K562 treated with DMSO at 1 percent for 12 hours (cell line): ENCODE results near the gene NDUFA1. TPM values are rescaled to one million over a fixed set of nuclear protein-coding genes. Genes with fewer than 3 reads are reported as not detected.

Source experiments
- total RNA-seq: library from RNA; unstranded; fragments of 300-600 nt; gene quantifications from 2 replicates; pipeline ENCODE4 v1.2.3, GENCODE V29; 2022; ENCODE audit not compliant: insufficient read depth

NDUFA1 gene
- total RNA-seq, result 79.6 and 115 TPM in 2 replicates

GRCh38 chrX:119871599-119872395 is at the start of gene NDUFA1, which contains the start of gene RNF113A:
Gene NDUFA1 (plus strand): TSS chrX:119871832. CDS start chrX:119871912, 80 bp downstream.
Gene RNF113A (minus strand): TSS chrX:119871733. CDS start chrX:119871613, 120 bp downstream.

DNA sequence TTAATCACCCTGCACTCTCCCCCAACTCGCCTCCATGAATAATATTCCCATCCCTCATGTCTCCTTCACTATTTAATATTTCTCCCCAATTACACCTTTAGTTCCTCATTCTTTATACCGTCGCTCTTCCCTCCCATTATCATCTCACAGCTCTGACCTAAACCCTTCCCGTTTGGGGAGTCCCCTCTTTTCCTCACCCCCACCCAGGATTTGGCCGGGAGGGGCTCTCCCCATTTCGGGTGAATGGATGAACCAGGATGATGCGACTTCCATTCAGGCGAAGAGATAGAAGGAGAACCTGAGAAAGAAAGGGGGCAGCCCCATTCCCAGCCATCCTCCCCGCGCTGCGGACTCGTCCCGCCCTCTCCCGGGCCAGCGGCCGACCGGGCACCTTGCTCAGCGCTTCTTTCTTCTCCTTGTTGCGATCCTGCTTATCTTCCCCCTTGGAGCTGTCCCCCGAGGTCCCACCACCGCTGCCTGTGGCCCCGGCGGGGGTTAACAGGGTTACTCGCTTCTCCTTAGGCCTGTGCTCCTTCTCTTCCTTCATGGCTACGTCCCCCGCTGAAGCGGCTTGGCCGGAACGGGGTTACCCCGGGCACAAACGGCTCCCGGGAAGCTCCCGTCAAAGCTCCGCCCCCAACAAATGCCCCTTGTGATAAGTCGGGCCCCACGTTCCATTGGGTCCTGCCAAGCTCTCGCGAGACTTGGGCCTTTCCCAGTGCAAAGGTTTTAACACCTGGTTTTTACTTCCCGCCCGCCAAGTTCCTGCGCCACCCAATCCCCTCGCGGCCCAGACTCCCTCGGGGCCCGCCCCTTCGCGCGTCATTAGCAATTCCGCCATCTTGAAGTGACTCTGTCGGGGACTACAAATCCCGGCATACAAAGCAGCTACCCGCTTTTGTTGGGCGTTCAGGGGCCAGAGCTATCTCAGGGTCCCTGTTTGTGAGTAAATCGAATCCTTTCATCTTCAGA is 19.0 kb upstream of the NDUFA1 start, which contains the start of gene UPF3B:
Gene UPF3B (minus strand): TSS at position 582 of the 972 bp plus-strand sequence. CDS start 35 bp downstream, at position 547.

GRCh38 chrX:119895843-119896326 is 24.3 kb downstream of the NDUFA1 start, which contains the start of gene AKAP14:
Gene AKAP14 (plus strand): TSS chrX:119895893. CDS start chrX:119903224, 7,331 bp downstream.

Other genes starting within 250 kb of the NDUFA1 start
- gene SEPTIN6, start 178.7 kb upstream of the NDUFA1 start, total RNA-seq, result 26.4 and 69.6 TPM in 2 replicates
- 0.59 TPM in 1 of 2 replicates, not detected in the other for gene SOWAHD, start 113.2 kb upstream of the NDUFA1 start, total RNA-seq
- gene RPL39, start 80.2 kb upstream of the NDUFA1 start, total RNA-seq, result 4,366 and 5,881 TPM in 2 replicates
- 32.4 and 38.7 TPM in 2 replicates for gene UPF3B, start 18.9 kb upstream of the NDUFA1 start, total RNA-seq
- gene RNF113A, start 99 bp upstream of the NDUFA1 start, total RNA-seq, result 57.4 and 61.9 TPM in 2 replicates
- gene AKAP14, start 24.1 kb downstream of the NDUFA1 start, total RNA-seq, result not detected in 2 replicates
- 10.1 and 15.4 TPM in 2 replicates for gene NKAP, start 71.9 kb downstream of the NDUFA1 start, total RNA-seq
- gene RHOXF2B, start 205.9 kb downstream of the NDUFA1 start, total RNA-seq, result 4.2 and 5.4 TPM in 2 replicates
- not detected in 2 replicates for gene RHOXF1, start 244.1 kb downstream of the NDUFA1 start, total RNA-seq